Stimulated activated naive CD8-positive, alpha-beta T cell treated with anti-CD3 and anti-CD28 coated beads, Interleukin-15, Interleukin-2, amounts not matched to agents 100 ng/mL and 50 ng/mL, for 24 hours (primary cell): ENCODE data around the gene ZNF440.
"Not testable (repeated sequence)": the region's sequence is repeated elsewhere in the genome, so short reads cannot be mapped to it uniquely, and the experiment has no call there.

Experiments used
- H3K27ac Mint-ChIP-seq: one replicate; pipeline ENCODE4 v1.8.0; 2021; ENCODE audit warnings: mild to moderate bottlenecking, mixed read lengths
- H3K27me3 Mint-ChIP-seq: one replicate; pipeline ENCODE4 v1.8.0; 2021; ENCODE audit warnings: mixed read lengths
- H3K36me3 Mint-ChIP-seq: one replicate; pipeline ENCODE4 v1.8.0; 2021; ENCODE audit warnings: low read depth, mixed read lengths
- H3K4me1 Mint-ChIP-seq: one replicate; pipeline ENCODE4 v1.8.0; 2021; ENCODE audit warnings: low read depth, mixed read lengths
- H3K4me3 Mint-ChIP-seq: one replicate; pipeline ENCODE4 v1.8.0; 2021; ENCODE audit warnings: mild to moderate bottlenecking, mixed read lengths
- H3K9me3 Mint-ChIP-seq: one replicate; pipeline ENCODE4 v1.8.0; 2021; ENCODE audit warnings: mixed read lengths

ZNF440 gene

GRCh38 chr19:11814029-11814699 is at the start of gene ZNF440:
TSS of gene ZNF440 (plus strand) at chr19:11814273. CDS start at chr19:11814448, 175 bp downstream.
- Mint-ChIP-seq H3K27ac (peak within 1 kb of the TSS; percentile 65), H3K4me3 (peak within 1 kb of the TSS; percentile 89), H3K36me3 (peaks cover 20% of the 10 kb centered on the region), H3K4me1 (peaks cover 27% of the 10 kb centered on the region), H3K27me3 (no peaks in the 10 kb centered on the region), H3K9me3 (peaks cover 7% of the 10 kb centered on the region)

DNA sequence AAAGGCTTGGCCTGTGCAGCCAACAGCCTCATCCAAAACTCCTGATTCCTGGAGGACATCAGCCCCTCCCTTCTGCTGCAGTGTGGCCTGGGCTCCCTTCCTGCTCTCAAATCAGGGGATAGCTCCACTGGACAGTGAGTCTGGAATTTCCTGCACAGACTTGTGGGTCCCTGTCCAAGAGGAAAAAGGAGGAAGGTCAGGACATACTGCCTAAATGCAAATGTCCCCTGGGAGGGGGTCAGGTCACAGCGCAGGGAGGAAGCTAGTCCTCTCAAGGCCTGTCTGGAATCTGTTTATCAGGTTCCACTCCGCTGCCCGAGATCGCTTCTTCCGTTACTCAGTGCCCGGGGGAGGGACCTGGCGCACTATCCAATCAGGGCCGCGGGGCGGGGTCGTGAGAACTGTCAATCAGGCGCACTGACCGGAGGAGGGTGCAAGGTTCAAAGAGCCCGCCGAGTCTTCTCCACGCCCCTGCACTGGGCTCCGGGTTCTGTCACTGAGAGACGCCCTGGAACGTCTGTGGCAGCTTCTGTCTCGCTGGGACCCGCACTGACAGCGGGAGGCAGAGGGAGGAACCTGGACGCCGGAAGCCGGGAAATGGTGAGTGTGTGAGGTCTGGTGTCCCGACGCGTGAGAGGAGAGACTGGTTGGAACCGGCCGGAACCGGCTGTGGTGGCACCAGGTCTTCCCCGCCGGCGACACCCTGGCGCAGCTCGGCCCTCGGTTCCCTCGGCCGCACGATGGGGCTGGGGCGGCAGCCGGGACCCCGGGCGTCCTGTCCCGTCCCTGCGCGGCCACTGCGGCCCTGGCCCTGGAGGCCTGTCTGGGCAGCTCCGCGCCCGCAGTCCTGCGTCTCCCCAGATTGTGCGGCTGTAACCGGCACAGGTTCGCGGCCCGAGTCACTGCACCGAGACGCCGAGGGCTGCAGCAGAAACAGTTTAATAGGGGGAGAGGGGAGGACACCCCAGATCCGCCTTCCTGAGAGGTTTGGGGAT is 47.2 kb upstream of the ZNF440 start, which contains the start of gene ZNF441:
TSS of gene ZNF441 (plus strand) at position 404 of the 995 bp plus-strand sequence. CDS start at position 598, 194 bp downstream.
- Mint-ChIP-seq H3K4me1 (peaks cover 20% of the 10 kb centered on the region), H3K9me3 (peaks cover 28% of the 10 kb centered on the region)

DNA sequence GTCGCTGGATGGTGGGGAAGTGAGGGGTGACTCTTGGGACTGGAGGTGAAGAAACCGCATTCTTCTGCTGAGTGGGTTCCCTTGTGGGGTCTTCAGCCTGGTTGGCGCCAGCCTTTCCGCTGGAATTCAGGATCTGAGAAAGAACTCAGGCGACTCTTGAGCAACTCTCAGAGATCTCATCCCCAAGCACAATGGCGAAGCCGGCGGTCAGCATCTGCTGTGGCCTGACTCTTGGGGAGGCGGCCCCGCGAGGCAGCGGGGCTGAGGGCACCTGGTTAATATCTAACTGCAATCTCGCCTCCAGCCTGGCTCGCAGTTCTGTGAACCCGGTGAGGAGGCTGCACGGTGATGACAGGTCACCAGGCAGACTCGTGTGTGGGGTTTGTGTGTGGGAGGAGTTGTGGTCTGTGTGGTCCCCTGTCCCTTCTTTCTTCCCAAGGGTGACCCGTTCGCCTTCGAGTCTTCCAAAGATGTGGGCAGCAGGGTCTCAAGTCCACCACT is 46.4 kb upstream of the ZNF440 start:
- peaks cover 30% of the 10 kb centered on the region for H3K9me3 Mint-ChIP-seq
- H3K36me3 Mint-ChIP-seq: peaks cover 31% of the 10 kb centered on the region
- peak overlapping the region; percentile 70 for H3K27ac Mint-ChIP-seq
- H3K4me1 Mint-ChIP-seq: peaks cover 20% of the 10 kb centered on the region
- H3K27me3 Mint-ChIP-seq: no peaks in the 10 kb centered on the region
- peak overlapping the region; percentile 94 for H3K4me3 Mint-ChIP-seq

More for the DNA sequence above, 47.2 kb upstream of the ZNF440 start, which contains the start of gene ZNF441:
- Mint-ChIP-seq H3K4me3 (peak within 1 kb of the TSS; percentile 94), H3K36me3 (peaks cover 25% of the 10 kb centered on the region), H3K27me3 (peaks cover 3% of the 10 kb centered on the region), H3K27ac (peak within 1 kb of the TSS; percentile 93)

DNA sequence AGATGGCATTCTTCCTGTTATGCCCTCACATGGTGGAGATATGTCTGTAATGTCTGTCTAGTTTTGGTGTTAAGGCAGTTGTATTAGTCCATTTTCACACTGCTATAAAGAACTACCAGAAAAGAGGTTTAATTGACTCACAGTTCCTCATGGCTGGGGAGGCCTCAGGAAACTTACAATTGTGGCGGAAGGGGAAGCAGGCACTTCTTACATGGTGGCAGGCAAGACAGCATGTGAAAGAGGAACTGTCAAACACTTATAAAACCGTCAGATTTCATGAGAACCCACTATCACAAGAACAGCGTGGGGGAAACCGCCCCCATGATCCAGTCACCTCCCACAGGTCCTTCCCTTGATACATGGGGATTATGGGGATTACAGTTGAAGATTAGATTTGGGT is 44.1 kb upstream of the ZNF440 start:
- peaks cover 52% of the 10 kb centered on the region for H3K36me3 Mint-ChIP-seq
- no peaks in the 10 kb centered on the region for H3K27me3 Mint-ChIP-seq
- no peak overlapping the region for H3K27ac Mint-ChIP-seq
- no peak overlapping the region for H3K4me3 Mint-ChIP-seq
- peaks cover 38% of the 10 kb centered on the region for H3K9me3 Mint-ChIP-seq
- H3K4me1 Mint-ChIP-seq: peaks cover 20% of the 10 kb centered on the region

- not testable (repeated sequence) for H3K27ac Mint-ChIP-seq, H3K27me3 Mint-ChIP-seq, H3K4me3 Mint-ChIP-seq
- H3K9me3 Mint-ChIP-seq: peaks cover 44% of the 10 kb centered on the region
- peaks cover 18% of the 10 kb centered on the region for H3K4me1 Mint-ChIP-seq
- H3K36me3 Mint-ChIP-seq: peaks cover 60% of the 10 kb centered on the region
Observed at GRCh38 chr19:11771520-11771919, 42.6 kb upstream of the ZNF440 start.

DNA sequence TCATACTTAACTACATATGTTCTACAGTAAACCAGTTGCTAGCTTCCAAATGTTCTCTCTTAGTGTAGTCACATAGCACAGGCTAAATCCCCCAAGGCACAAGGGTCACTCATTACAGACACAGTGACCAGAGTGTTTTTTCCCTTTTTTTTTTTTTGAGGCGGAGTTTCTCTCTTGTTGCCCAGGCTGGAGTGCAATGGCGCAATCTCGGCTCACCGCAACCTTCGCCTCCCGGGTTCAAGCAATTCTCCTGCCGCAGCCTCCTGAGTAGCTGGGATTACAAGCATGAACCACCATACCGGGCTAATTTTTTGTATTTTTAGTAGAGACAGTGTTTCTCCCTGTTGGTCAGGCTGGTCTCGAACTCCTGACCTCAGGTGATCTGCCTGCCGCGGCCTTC is 37.4 kb upstream of the ZNF440 start:
- H3K4me3 Mint-ChIP-seq, H3K27ac Mint-ChIP-seq, H3K4me1 Mint-ChIP-seq, H3K27me3 Mint-ChIP-seq: not testable (repeated sequence)
- peaks cover 87% of the 10 kb centered on the region for H3K36me3 Mint-ChIP-seq
- H3K9me3 Mint-ChIP-seq: peaks cover 55% of the 10 kb centered on the region

GRCh38 chr19:11780431-11781020 is 33.5 kb upstream of the ZNF440 start:
- Mint-ChIP-seq H3K4me1 (no peaks in the 10 kb centered on the region), H3K9me3 (peaks cover 53% of the 10 kb centered on the region), H3K4me3 (no peak overlapping the region), H3K36me3 (peaks cover 83% of the 10 kb centered on the region), H3K27ac (no peak overlapping the region), H3K27me3 (no peaks in the 10 kb centered on the region)

GRCh38 chr19:11781295-11782057 is 32.6 kb upstream of the ZNF440 start:
- Mint-ChIP-seq H3K9me3 (peaks cover 47% of the 10 kb centered on the region), H3K27ac (no peak overlapping the region), H3K4me3 (no peak overlapping the region), H3K4me1 (no peaks in the 10 kb centered on the region), H3K36me3 (peaks cover 80% of the 10 kb centered on the region), H3K27me3 (no peaks in the 10 kb centered on the region)

DNA sequence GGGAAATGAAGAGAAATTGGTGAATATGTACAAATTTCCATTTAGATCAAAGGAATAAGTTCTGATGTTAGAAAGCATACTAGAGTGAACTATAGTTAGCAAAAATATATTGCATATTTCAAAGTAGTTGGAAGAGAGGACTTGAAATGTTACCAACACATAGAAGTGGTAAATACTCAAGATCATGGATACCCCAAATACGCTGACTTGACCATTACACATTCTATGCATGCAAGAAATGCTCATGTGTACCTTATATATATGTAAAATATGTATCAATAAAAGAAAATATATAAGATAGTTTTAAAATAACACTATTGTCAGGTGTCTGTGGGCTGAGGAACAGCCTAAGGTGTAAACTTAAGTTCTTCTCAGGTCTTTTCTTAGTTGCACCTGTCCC is 30.3 kb upstream of the ZNF440 start:
- peaks cover 67% of the 10 kb centered on the region for H3K36me3 Mint-ChIP-seq
- H3K4me3 Mint-ChIP-seq: no peak overlapping the region
- H3K9me3 Mint-ChIP-seq: peaks cover 49% of the 10 kb centered on the region
- no peak overlapping the region for H3K27ac Mint-ChIP-seq
- H3K4me1 Mint-ChIP-seq: no peaks in the 10 kb centered on the region
- no peaks in the 10 kb centered on the region for H3K27me3 Mint-ChIP-seq

GRCh38 chr19:11784356-11784755 is 29.7 kb upstream of the ZNF440 start:
- Mint-ChIP-seq H3K36me3 (peaks cover 61% of the 10 kb centered on the region), H3K4me3 (no peak overlapping the region), H3K27me3 (no peaks in the 10 kb centered on the region), H3K27ac (no peak overlapping the region), H3K9me3 (peaks cover 55% of the 10 kb centered on the region), H3K4me1 (no peaks in the 10 kb centered on the region)

GRCh38 chr19:11787536-11787935 is 26.5 kb upstream of the ZNF440 start:
- Mint-ChIP-seq H3K27ac (no peak overlapping the region), H3K4me3 (no peak overlapping the region), H3K27me3 (no peaks in the 10 kb centered on the region), H3K9me3 (peaks cover 52% of the 10 kb centered on the region), H3K4me1 (no peaks in the 10 kb centered on the region), H3K36me3 (peaks cover 33% of the 10 kb centered on the region)

DNA sequence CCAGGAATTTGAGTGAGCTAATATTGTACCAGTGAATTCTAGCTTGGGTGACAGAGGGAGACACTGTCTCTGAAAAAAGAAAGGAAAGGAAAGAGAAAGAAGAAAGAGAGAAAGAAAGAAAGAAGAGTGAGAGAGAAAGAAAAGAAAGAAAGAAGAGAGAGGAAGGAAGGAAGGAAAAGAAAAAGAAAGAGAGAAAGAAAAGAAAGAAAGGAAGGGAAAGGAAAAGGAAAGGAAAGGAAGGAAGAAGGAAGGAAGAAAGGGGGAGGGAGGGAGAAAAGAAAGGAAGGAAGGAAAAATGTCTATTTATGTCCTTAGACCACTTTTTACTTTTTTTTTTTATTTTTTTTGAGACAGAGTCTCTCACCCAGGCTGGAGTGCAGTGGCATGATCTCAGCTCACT is 21.1 kb upstream of the ZNF440 start:
- H3K27me3 Mint-ChIP-seq: peaks cover 3% of the 10 kb centered on the region
- no peaks in the 10 kb centered on the region for H3K36me3 Mint-ChIP-seq
- H3K4me3 Mint-ChIP-seq: no peak overlapping the region
- H3K27ac Mint-ChIP-seq: no peak overlapping the region
- H3K9me3 Mint-ChIP-seq: peaks cover 26% of the 10 kb centered on the region
- peaks cover 10% of the 10 kb centered on the region for H3K4me1 Mint-ChIP-seq

DNA sequence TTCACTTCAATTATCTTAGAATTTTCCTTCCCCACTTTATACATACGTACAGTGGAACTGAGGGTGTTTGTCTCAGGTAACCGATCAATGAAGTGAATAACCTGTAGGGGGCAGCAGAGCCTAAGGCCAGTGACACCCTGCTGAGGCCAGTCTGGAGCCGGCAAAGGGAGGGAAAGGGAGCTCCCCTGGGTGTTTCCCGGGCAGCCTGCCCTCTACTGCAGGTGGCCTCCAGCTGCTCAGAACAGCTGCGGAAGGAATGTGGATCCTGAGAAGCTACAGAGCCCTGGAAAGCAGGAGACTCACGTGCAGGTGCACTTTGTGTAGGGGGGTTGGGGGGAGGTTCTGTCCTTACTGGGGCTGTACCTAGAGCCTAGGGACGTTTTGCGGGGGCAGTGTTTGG is 16.6 kb upstream of the ZNF440 start:
- Mint-ChIP-seq H3K27ac (no peak overlapping the region), H3K27me3 (peaks cover 3% of the 10 kb centered on the region)

More for the DNA sequence above, 16.6 kb upstream of the ZNF440 start:
- no peaks in the 10 kb centered on the region for H3K9me3 Mint-ChIP-seq
- no peaks in the 10 kb centered on the region for H3K36me3 Mint-ChIP-seq
- peak overlapping the region; percentile 83 for H3K4me3 Mint-ChIP-seq
- H3K4me1 Mint-ChIP-seq: peaks cover 19% of the 10 kb centered on the region
